Stomach (tissue), 9 donors: Measurements from ENCODE around the gene TPPP. TPM values are rescaled to one million over a fixed set of nuclear protein-coding genes. Genes with fewer than 3 reads are reported as not detected.

Experiments
- DNase-seq, 2 donors: peaks; one replicate each; pipeline versions ENCODE4 v3.0.0 to v3.0.0-alpha.2; 2013 to 2019
- H3K27ac ChIP-seq, 5 donors: fragments of 200-600 bp in 4 of 5; sonication (generic) in 4 of 5; one replicate each; pipeline ENCODE4 v1.5.1; 2013 to 2019; ENCODE audit warnings: mild to moderate bottlenecking in 1 of 5, moderate library complexity in 1 of 5
- H3K27me3 ChIP-seq, 3 donors: fragments of 200-600 bp; sonication (generic); one replicate each; pipeline ENCODE4 v1.5.1; 2017 to 2019; ENCODE audit warnings: mixed run types in 1 of 3
- H3K36me3 ChIP-seq, 4 donors: fragments of 200-600 bp; sonication (generic); 1 replicate in 3 of 4; 2 replicates in 1 of 4; pipeline ENCODE4 v1.5.1; 2016 to 2019
- H3K4me1 ChIP-seq, 4 donors: fragments of 200-600 bp; sonication (generic); one replicate each; pipeline ENCODE4 v1.5.1; 2016 to 2019
- H3K4me3 ChIP-seq, 4 donors: fragments of 200-600 bp; sonication (generic) in 3 of 4; one replicate each; pipeline ENCODE4 v1.5.1; 2016 to 2019; ENCODE audit warnings: mild to moderate bottlenecking in 1 of 4
- H3K9me3 ChIP-seq, 4 donors: fragments of 200-600 bp; sonication (generic); one replicate each; pipeline ENCODE4 v1.5.1; 2016 to 2019
- EP300 ChIP-seq: sonication (generic); formaldehyde crosslinking; IDR thresholded peaks from one replicate; pipeline ENCODE4 v1.6.1; 2017; ENCODE audit warnings: antibody characterized with exemption
- POLR2A ChIP-seq, 4 donors: fragments of 450-650 bp; IDR thresholded peaks; one replicate each; pipeline ENCODE4 v1.6.1; 2016; ENCODE audit warnings: antibody characterized with exemption in 4 of 4, control low read depth in 2 of 4, mild to moderate bottlenecking in 1 of 4, moderate library complexity in 1 of 4
- POLR2AphosphoS5 ChIP-seq, 3 donors: sonication (generic); formaldehyde crosslinking; IDR thresholded peaks; one replicate each; pipeline ENCODE4 v1.6.1; 2016; ENCODE audit warnings: antibody characterized with exemption in 3 of 3
- WGBS, 5 donors: extraction: QIAGEN DNeasy Blood & Tissue Kit in 3 of 5; methylation state at CpG; one replicate each; pipeline versions ENCODE4 v1.1.5 to v1.1.7; 2013 to 2018; 5-methylcytosine and 5-hydroxymethylcytosine counted together
- intact Hi-C: fragments of 100-400 bp; cut with DNase I; formaldehyde crosslinking; loops from one replicate; pipeline ENCODE4 v1.15.1; 2023; ENCODE audit warnings: low total_unique reads
- polyA plus RNA-seq, 3 donors: library from polyadenylated mRNA; stranded (reverse); fragments of 200-250 nt; gene quantifications; one replicate each; pipeline ENCODE4 v1.2.3, GENCODE V29; 2013
- total RNA-seq, 5 donors: library from RNA; depleted of rRNA; stranded (reverse); fragments of >200 nt; gene quantifications; one replicate each; pipeline versions ENCODE4 v1.1.0 to v1.2.3, GENCODE V29; 2014 to 2016
- TF ChIP-seq, protein P1 (sequence below), 7 experiments: fragments of 450-650 bp in 4 of 7; fragments of 200-600 bp in 3 of 7; sonication (generic) in 3 of 7; IDR thresholded peaks; one replicate each; pipeline ENCODE4 v1.5.1; 2016 to 2019; ENCODE audit warnings: antibody characterized with exemption in 7 of 7, control low read depth in 2 of 7, mild to moderate bottlenecking in 1 of 7
- donor health status: healthy with polysubstance abuse.
- donor health status: Bipolar disorder and iron deficiency.
- donor health status: healthy.

TPPP gene
- total and polyA plus RNA-seq, 8 donors = 1.2 to 11.0 (median 2.7) TPM

DNA sequence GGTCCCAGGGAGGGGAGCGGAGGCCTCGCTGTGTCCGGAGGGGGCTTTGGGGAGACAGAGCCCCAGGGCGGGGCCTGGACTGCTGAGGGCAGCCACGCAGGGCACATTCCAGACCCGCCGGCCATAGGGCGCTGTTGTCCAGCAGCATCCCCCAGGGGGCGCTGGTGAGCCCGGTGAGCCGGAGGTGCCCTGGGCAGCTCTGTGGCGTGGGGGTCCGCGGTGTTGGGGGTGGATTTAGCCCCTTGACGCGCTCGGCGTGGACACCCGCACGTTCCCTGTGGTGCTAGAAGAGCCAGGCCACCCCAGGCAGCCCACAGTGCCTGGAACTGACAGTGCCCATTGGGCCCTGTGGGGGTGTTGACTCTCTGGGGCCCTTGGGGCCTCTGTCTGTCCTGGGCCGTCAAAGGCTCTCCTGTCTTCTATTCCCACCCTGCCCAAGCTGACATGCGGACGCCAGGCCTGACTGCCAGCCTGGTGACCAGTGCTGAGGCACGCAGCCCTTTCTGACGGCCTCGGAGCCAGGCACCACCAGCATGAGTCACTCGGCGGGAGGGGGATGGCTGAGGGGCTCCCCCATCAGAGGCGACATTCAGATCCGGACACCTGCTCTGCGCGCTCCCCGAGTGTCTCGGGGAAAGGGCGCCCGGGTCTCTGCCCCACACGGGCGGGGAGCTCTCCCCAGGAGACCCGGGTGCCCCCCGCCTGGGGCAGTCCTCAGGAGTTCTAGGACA is 23.9 kb downstream of the TPPP start:
- H3K36me3 ChIP-seq = peaks cover 0 to 33% (median 26%) of the 10 kb centered on the region in 4 donors
- peak overlapping the region in 2 of 5 donors; percentile 27 to 49 for H3K27ac ChIP-seq
- no peaks in the 10 kb centered on the region for H3K9me3 ChIP-seq
- 53 to 68% (median 62%) methylated on average over 23 to 40 of the region's 40 CpGs; no CpG with 5 or more reads in 1 of the 5 donors for WGBS, 5 donors
- peaks cover 0 to 26% (median 6%) of the 10 kb centered on the region in 3 donors for H3K27me3 ChIP-seq
- TF ChIP-seq, protein P1, sequence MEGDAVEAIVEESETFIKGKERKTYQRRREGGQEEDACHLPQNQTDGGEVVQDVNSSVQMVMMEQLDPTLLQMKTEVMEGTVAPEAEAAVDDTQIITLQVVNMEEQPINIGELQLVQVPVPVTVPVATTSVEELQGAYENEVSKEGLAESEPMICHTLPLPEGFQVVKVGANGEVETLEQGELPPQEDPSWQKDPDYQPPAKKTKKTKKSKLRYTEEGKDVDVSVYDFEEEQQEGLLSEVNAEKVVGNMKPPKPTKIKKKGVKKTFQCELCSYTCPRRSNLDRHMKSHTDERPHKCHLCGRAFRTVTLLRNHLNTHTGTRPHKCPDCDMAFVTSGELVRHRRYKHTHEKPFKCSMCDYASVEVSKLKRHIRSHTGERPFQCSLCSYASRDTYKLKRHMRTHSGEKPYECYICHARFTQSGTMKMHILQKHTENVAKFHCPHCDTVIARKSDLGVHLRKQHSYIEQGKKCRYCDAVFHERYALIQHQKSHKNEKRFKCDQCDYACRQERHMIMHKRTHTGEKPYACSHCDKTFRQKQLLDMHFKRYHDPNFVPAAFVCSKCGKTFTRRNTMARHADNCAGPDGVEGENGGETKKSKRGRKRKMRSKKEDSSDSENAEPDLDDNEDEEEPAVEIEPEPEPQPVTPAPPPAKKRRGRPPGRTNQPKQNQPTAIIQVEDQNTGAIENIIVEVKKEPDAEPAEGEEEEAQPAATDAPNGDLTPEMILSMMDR (IDR thresholded peaks at IDR 0.05) = peak in 5 of 7 experiments; percentile 45 to 72 (median 56)
- no peak for TF ChIP-seq POLR2AphosphoS5 (IDR thresholded peaks at IDR 0.05)
- intact Hi-C loops = no loop called here
- peak; percentile 50 to 72 for DNase-seq
- no peak overlapping the region for H3K4me3 ChIP-seq
- peaks cover 30 to 54% (median 48%) of the 10 kb centered on the region in 4 donors for H3K4me1 ChIP-seq

DNA sequence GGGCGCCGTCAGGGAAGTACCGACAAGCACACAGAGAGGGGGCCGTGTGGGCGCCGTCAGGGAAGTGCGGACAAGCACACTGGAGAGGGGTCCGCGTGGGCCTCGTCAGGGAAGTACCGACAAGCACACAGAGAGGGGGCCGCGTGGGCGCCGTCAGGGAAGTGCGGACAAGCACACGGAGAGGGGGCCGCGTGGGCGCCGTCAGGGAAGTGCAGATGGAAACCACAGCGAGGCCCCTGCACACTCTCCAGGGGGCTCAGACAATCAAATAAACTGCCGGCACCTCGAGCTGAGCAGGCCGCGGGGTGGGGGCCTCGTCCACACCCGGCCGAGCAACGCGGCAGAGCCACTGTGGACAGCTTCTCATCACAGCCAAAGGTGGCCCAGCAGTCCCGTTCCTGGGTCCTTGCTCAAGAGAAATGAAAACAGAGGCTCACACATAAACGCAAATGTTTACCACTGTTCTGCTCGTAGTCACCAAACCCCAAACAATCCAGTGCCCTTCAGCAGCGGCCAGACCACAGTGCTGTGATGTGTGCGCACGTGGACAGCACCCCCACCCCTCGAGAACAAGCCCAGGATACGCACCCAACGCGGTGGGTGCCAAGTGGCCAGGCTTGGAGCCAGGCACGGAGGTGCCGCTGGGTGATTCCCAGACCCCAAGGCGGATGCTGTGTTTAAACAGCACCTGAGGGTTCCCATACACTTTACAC is 24.7 kb downstream of the TPPP start:
- TF ChIP-seq POLR2AphosphoS5 (IDR thresholded peaks at IDR 0.05) = no peak
- TF ChIP-seq, protein P1 (IDR thresholded peaks at IDR 0.05) = no peak
- TF ChIP-seq POLR2A (IDR thresholded peaks at IDR 0.05) = no peak
- TF ChIP-seq EP300 = no peak
- Histone ChIP-seq H3K4me3 (no peak overlapping the region), H3K27ac (peak overlapping the region in 1 of 5 donors; percentile 7), H3K27me3 (peaks cover 0 to 18% (median 6%) of the 10 kb centered on the region in 3 donors), H3K36me3 (peaks cover 0 to 41% (median 34%) of the 10 kb centered on the region in 4 donors), H3K9me3 (no peaks in the 10 kb centered on the region), H3K4me1 (peaks cover 23 to 52% (median 45%) of the 10 kb centered on the region in 4 donors)
- DNase-seq = no peak
- 81 to 89% (median 85%) methylated on average over 31 to 42 of the region's 44 CpGs for WGBS, 5 donors
- intact Hi-C loops = no loop called here

DNA sequence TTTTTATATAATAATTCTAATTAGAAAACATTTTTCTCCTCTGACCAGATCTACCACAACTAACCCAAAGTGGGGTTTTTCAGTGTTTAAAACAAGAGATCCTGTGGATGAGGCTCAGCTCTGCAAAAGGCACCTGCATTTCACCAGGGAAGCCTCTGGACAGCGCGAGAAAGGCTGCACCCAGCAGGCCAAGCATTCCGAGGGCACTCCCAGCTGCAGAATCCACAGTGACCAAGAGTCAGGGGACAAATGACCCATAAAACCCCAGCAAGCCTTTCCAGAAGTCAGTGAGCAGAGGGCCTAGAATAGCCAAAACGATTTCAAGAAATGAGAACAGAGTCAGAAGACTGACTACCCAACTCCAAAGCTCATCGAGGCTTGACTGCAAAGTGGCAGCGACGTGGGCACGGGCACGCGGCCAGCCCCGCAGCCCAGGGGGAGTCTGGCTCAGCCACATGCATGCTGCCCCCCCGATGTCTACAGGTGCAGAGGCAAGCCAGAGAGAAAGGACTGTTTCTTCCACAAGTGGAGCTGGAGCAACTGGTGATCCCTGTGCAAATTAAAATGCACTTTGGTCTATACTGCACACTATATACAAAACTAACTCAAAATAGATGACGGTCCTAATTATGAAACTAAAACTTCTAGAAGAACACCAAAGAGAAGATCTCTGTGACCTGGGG is 26.2 kb downstream of the TPPP start:
- Histone ChIP-seq H3K27ac (no peak overlapping the region), H3K4me3 (no peak overlapping the region), H3K36me3 (peaks cover 0 to 52% (median 48%) of the 10 kb centered on the region in 4 donors), H3K4me1 (peaks cover 8 to 39% (median 34%) of the 10 kb centered on the region in 4 donors), H3K27me3 (peaks cover 0 to 3% (median 0%) of the 10 kb centered on the region in 3 donors), H3K9me3 (no peaks in the 10 kb centered on the region)
- TF ChIP-seq POLR2AphosphoS5 (IDR thresholded peaks at IDR 0.05) = no peak
- no peak for TF ChIP-seq EP300
- no peak for TF ChIP-seq POLR2A (IDR thresholded peaks at IDR 0.05)
- TF ChIP-seq, protein P1 (IDR thresholded peaks at IDR 0.05) = no peak
- WGBS, 5 donors = 90 to 95% (median 94%) methylated on average over 13 of the region's 13 CpGs
- DNase-seq = no peak
- intact Hi-C loops = no loop called here
